Stomach (tissue), 9 donors: ENCODE measurements around the gene ZBP1. TPM values are rescaled to one million over a fixed set of nuclear protein-coding genes. Genes with fewer than 3 reads are reported as not detected.

ENCODE experiments used
- DNase-seq, 2 donors: peaks; one replicate each; pipeline versions ENCODE4 v3.0.0 to v3.0.0-alpha.2; 2013 to 2019
- H3K27ac ChIP-seq, 5 donors: fragments of 200-600 bp in 4 of 5; sonication (generic) in 4 of 5; one replicate each; pipeline ENCODE4 v1.5.1; 2013 to 2019; ENCODE audit warnings: mild to moderate bottlenecking in 1 of 5, moderate library complexity in 1 of 5
- H3K27me3 ChIP-seq, 3 donors: fragments of 200-600 bp; sonication (generic); one replicate each; pipeline ENCODE4 v1.5.1; 2017 to 2019; ENCODE audit warnings: mixed run types in 1 of 3
- H3K36me3 ChIP-seq, 4 donors: fragments of 200-600 bp; sonication (generic); 1 replicate in 3 of 4; 2 replicates in 1 of 4; pipeline ENCODE4 v1.5.1; 2016 to 2019
- H3K4me1 ChIP-seq, 4 donors: fragments of 200-600 bp; sonication (generic); one replicate each; pipeline ENCODE4 v1.5.1; 2016 to 2019
- H3K4me3 ChIP-seq, 4 donors: fragments of 200-600 bp; sonication (generic) in 3 of 4; one replicate each; pipeline ENCODE4 v1.5.1; 2016 to 2019; ENCODE audit warnings: mild to moderate bottlenecking in 1 of 4
- H3K9me3 ChIP-seq, 4 donors: fragments of 200-600 bp; sonication (generic); one replicate each; pipeline ENCODE4 v1.5.1; 2016 to 2019
- EP300 ChIP-seq: sonication (generic); formaldehyde crosslinking; IDR thresholded peaks from one replicate; pipeline ENCODE4 v1.6.1; 2017; ENCODE audit warnings: antibody characterized with exemption
- POLR2A ChIP-seq, 4 donors: fragments of 450-650 bp; IDR thresholded peaks; one replicate each; pipeline ENCODE4 v1.6.1; 2016; ENCODE audit warnings: antibody characterized with exemption in 4 of 4, control low read depth in 2 of 4, mild to moderate bottlenecking in 1 of 4, moderate library complexity in 1 of 4
- POLR2AphosphoS5 ChIP-seq, 3 donors: sonication (generic); formaldehyde crosslinking; IDR thresholded peaks; one replicate each; pipeline ENCODE4 v1.6.1; 2016; ENCODE audit warnings: antibody characterized with exemption in 3 of 3
- WGBS, 5 donors: extraction: QIAGEN DNeasy Blood & Tissue Kit in 3 of 5; methylation state at CpG; one replicate each; pipeline versions ENCODE4 v1.1.5 to v1.1.7; 2013 to 2018; 5-methylcytosine and 5-hydroxymethylcytosine counted together
- intact Hi-C: fragments of 100-400 bp; cut with DNase I; formaldehyde crosslinking; loops from one replicate; pipeline ENCODE4 v1.15.1; 2023; ENCODE audit warnings: low total_unique reads
- polyA plus RNA-seq, 3 donors: library from polyadenylated mRNA; stranded (reverse); fragments of 200-250 nt; gene quantifications; one replicate each; pipeline ENCODE4 v1.2.3, GENCODE V29; 2013
- total RNA-seq, 5 donors: library from RNA; depleted of rRNA; stranded (reverse); fragments of >200 nt; gene quantifications; one replicate each; pipeline versions ENCODE4 v1.1.0 to v1.2.3, GENCODE V29; 2014 to 2016
- TF ChIP-seq, protein P1 (sequence below), 7 experiments: fragments of 450-650 bp in 4 of 7; fragments of 200-600 bp in 3 of 7; sonication (generic) in 3 of 7; IDR thresholded peaks; one replicate each; pipeline ENCODE4 v1.5.1; 2016 to 2019; ENCODE audit warnings: antibody characterized with exemption in 7 of 7, control low read depth in 2 of 7, mild to moderate bottlenecking in 1 of 7
- donor health status: healthy with polysubstance abuse.
- donor health status: Bipolar disorder and iron deficiency.
- donor health status: healthy.

ZBP1 gene
- total and polyA plus RNA-seq, 8 donors, result 0.37 to 0.60 TPM; not detected in 6

DNA sequence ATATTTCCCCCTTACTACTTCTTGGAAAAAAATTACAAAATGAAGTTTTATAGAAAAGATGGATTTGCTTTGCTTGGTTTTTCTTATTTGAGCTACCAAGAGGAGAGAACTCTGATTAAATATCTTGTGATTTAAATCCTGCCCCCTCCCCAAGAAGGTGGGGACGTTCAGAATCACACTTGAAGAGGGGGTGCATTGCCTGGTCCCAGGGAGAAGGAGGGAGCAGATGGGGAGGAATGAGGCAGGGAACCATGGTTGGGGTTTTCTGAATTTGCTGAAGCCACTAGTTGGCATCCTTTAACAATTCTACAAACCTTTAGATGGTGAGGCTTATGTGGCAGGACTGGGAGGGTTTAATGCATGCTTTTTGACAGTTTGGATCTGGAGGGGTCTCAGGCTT lies 53.8 kb downstream of the ZBP1 start:
- peaks cover 0 to 25% (median 16%) of the 10 kb centered on the region in 3 donors for H3K27me3 ChIP-seq
- TF ChIP-seq EP300, result no peak
- TF ChIP-seq POLR2A (IDR thresholded peaks at IDR 0.05), result no peak
- TF ChIP-seq POLR2AphosphoS5 (IDR thresholded peaks at IDR 0.05), result no peak
- TF ChIP-seq, protein P1, sequence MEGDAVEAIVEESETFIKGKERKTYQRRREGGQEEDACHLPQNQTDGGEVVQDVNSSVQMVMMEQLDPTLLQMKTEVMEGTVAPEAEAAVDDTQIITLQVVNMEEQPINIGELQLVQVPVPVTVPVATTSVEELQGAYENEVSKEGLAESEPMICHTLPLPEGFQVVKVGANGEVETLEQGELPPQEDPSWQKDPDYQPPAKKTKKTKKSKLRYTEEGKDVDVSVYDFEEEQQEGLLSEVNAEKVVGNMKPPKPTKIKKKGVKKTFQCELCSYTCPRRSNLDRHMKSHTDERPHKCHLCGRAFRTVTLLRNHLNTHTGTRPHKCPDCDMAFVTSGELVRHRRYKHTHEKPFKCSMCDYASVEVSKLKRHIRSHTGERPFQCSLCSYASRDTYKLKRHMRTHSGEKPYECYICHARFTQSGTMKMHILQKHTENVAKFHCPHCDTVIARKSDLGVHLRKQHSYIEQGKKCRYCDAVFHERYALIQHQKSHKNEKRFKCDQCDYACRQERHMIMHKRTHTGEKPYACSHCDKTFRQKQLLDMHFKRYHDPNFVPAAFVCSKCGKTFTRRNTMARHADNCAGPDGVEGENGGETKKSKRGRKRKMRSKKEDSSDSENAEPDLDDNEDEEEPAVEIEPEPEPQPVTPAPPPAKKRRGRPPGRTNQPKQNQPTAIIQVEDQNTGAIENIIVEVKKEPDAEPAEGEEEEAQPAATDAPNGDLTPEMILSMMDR (IDR thresholded peaks at IDR 0.05), result no peak
- no peaks in the 10 kb centered on the region for H3K36me3 ChIP-seq
- DNase-seq, result no peak
- 3 to 15% (median 14%) methylated on average over 1 of the region's 1 CpG for WGBS, 5 donors
- no peak overlapping the region for H3K27ac ChIP-seq
- intact Hi-C loops, result no loop called here
- H3K4me1 ChIP-seq, result peaks cover 0 to 2% (median under 1%) of the 10 kb centered on the region in 4 donors
- no peak overlapping the region for H3K4me3 ChIP-seq
- no peaks in the 10 kb centered on the region for H3K9me3 ChIP-seq

DNA sequence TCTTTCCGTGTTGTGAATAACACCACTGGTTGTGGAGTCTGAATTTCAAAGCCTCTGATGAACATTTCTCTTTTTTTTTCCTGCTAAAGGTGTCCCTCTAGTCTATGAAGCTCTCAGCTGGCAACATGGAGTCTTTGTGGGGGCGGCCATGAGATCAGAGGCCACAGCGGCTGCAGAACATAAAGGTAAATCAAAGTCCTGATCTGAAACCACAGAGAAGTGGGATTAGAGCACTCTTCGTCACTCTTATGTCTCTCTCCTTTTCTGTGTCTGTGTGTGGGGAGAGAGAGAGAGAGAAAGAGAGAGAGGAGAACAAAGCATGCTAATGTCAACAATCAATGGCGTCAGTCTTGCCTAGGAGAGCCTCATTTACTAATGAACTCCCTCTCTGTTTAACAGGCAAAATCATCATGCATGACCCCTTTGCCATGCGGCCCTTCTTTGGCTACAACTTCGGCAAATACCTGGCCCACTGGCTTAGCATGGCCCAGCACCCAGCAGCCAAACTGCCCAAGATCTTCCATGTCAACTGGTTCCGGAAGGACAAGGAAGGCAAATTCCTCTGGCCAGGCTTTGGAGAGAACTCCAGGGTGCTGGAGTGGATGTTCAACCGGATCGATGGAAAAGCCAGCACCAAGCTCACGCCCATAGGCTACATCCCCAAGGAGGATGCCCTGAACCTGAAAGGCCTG lies 55.1 kb downstream of the ZBP1 start:
- Histone ChIP-seq H3K27me3 (peaks cover 0 to 25% (median 8%) of the 10 kb centered on the region in 3 donors), H3K9me3 (no peaks in the 10 kb centered on the region), H3K4me1 (peaks cover 0 to 11% (median 5%) of the 10 kb centered on the region in 4 donors), H3K36me3 (no peaks in the 10 kb centered on the region), H3K27ac (no peak overlapping the region), H3K4me3 (no peak overlapping the region)
- intact Hi-C loops, result no loop called here
- no peak for DNase-seq
- no peak for TF ChIP-seq POLR2AphosphoS5 (IDR thresholded peaks at IDR 0.05)
- TF ChIP-seq, protein P1 (IDR thresholded peaks at IDR 0.05), result no peak
- TF ChIP-seq POLR2A (IDR thresholded peaks at IDR 0.05), result no peak
- no peak for TF ChIP-seq EP300
- 82 to 89% (median 86%) methylated on average over 11 of the region's 11 CpGs for WGBS, 5 donors

DNA sequence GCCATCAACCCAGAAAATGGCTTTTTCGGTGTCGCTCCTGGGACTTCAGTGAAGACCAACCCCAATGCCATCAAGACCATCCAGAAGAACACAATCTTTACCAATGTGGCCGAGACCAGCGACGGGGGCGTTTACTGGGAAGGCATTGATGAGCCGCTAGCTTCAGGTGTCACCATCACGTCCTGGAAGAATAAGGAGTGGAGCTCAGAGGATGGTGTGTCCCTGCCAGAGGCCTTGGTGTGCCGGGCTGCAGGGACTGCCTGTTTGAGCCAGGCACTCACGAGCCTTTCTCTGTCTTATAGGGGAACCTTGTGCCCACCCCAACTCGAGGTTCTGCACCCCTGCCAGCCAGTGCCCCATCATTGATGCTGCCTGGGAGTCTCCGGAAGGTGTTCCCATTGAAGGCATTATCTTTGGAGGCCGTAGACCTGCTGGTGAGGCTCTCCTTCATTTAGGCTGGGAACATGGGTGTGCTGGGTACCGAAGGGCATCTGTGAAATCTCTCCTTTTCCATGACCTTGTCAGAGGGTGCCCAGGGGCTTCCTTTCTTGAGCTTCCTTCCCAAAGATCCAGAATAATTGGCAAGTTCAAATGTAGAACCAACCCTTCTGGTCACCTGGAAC lies 55.9 kb downstream of the ZBP1 start:
- H3K27me3 ChIP-seq, result peaks cover 0 to 25% (median 8%) of the 10 kb centered on the region in 3 donors
- DNase-seq, result no peak
- no peak overlapping the region for H3K27ac ChIP-seq
- no peaks in the 10 kb centered on the region for H3K9me3 ChIP-seq
- 79 to 95% (median 88%) methylated on average over 11 to 14 of the region's 14 CpGs for WGBS, 5 donors
- no peak for TF ChIP-seq POLR2AphosphoS5 (IDR thresholded peaks at IDR 0.05)
- TF ChIP-seq EP300, result no peak
- TF ChIP-seq, protein P1 (IDR thresholded peaks at IDR 0.05), result no peak
- no peak for TF ChIP-seq POLR2A (IDR thresholded peaks at IDR 0.05)
- intact Hi-C loops, result no loop called here
- no peak overlapping the region for H3K4me3 ChIP-seq
- no peaks in the 10 kb centered on the region for H3K36me3 ChIP-seq
- peaks cover 0 to 11% (median 5%) of the 10 kb centered on the region in 4 donors for H3K4me1 ChIP-seq

DNA sequence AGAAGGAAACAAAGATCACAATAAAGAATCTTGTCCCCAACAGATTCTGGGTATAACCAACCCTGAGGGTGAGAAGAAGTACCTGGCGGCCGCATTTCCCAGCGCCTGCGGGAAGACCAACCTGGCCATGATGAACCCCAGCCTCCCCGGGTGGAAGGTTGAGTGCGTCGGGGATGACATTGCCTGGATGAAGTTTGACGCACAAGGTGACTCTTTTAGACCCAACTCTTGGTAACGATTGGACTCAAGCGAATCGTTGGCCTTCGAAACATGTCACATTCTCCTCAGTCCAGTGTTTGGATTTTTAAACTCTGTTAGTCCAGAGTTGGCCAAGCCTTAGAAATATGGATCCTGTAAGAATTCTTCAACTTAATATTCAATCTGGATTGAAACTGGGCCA lies 56.7 kb downstream of the ZBP1 start:
- TF ChIP-seq POLR2A (IDR thresholded peaks at IDR 0.05) (no peak), POLR2AphosphoS5 (IDR thresholded peaks at IDR 0.05) (no peak), EP300 (no peak)
- TF ChIP-seq, protein P1 (IDR thresholded peaks at IDR 0.05), result no peak
- no peak overlapping the region for H3K4me3 ChIP-seq
- H3K9me3 ChIP-seq, result no peaks in the 10 kb centered on the region
- intact Hi-C loops, result no loop called here
- H3K36me3 ChIP-seq, result no peaks in the 10 kb centered on the region
- H3K27me3 ChIP-seq, result peaks cover 0 to 27% (median 8%) of the 10 kb centered on the region in 3 donors
- no peak overlapping the region for H3K27ac ChIP-seq
- WGBS, 5 donors, result 90 to 98% (median 98%) methylated on average over 12 of the region's 12 CpGs
- H3K4me1 ChIP-seq, result peaks cover 0 to 11% (median 5%) of the 10 kb centered on the region in 4 donors
- DNase-seq, result no peak
